ENCODE measurements around the gene ZNF574.

Gene ZNF574

DNA sequence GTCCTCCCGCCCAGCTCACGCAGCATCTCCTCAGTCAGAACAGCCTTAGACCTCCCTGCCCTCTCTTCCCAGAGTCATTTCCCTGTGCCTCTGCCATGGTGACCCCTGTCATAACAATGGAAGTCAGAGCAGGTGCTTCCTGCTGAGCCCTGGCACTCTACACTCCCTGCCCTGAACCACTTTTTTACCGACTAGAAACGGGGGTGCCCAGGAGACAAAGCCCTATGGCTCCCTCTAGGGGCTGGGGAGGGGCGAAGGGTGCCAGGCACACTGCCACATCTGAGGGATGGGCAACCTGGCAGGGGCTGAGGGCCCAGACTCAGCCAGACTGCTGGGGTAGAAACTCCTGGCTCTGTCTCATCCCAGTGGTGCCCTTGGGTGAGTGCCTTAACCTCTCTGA, 16.4 kb downstream of the ZNF574 start:
- H3K27me3 ChIP-seq (ENCODE audit: low read depth, low read length), result no peaks in the 10 kb centered on the region
- H3K4me1 ChIP-seq (ENCODE audit: low read length), result peaks cover 21% of the 10 kb centered on the region
- H2AFZ ChIP-seq (ENCODE audit: low read depth, low read length), result no peak overlapping the region
- H3K36me3 ChIP-seq (replicated peaks; ENCODE audit: low read depth, low read length), result peaks cover 55% of the 10 kb centered on the region
- 0 out of 2 replicates have a peak, but pooled peaks cover 4% of the 10 kb centered on the region for H3K79me2 ChIP-seq (ENCODE audit: low read length)
- H3K4me3 ChIP-seq (ENCODE audit: low read length), result no peak overlapping the region
- TF ChIP-seq EZH2phosphoT487 (IDR thresholded peaks at IDR 0.05; ENCODE audit: low read depth), result no peak
- TF ChIP-seq, protein P1, sequence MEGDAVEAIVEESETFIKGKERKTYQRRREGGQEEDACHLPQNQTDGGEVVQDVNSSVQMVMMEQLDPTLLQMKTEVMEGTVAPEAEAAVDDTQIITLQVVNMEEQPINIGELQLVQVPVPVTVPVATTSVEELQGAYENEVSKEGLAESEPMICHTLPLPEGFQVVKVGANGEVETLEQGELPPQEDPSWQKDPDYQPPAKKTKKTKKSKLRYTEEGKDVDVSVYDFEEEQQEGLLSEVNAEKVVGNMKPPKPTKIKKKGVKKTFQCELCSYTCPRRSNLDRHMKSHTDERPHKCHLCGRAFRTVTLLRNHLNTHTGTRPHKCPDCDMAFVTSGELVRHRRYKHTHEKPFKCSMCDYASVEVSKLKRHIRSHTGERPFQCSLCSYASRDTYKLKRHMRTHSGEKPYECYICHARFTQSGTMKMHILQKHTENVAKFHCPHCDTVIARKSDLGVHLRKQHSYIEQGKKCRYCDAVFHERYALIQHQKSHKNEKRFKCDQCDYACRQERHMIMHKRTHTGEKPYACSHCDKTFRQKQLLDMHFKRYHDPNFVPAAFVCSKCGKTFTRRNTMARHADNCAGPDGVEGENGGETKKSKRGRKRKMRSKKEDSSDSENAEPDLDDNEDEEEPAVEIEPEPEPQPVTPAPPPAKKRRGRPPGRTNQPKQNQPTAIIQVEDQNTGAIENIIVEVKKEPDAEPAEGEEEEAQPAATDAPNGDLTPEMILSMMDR (IDR thresholded peaks at IDR 0.05; ENCODE audit: low read depth, low read length), result peak; percentile 65
- H3K27ac ChIP-seq (ENCODE audit: low read length), result no peak overlapping the region
- H3K9ac ChIP-seq (ENCODE audit: low read length), result no peak overlapping the region
- H4K20me1 ChIP-seq (ENCODE audit: insufficient read depth, low read length), result peaks cover 58% of the 10 kb centered on the region
- H3K4me2 ChIP-seq (ENCODE audit: low read length), result no peak overlapping the region
- H3K9me3 ChIP-seq (ENCODE audit: insufficient read depth, low read length), result no peaks in the 10 kb centered on the region

DNA sequence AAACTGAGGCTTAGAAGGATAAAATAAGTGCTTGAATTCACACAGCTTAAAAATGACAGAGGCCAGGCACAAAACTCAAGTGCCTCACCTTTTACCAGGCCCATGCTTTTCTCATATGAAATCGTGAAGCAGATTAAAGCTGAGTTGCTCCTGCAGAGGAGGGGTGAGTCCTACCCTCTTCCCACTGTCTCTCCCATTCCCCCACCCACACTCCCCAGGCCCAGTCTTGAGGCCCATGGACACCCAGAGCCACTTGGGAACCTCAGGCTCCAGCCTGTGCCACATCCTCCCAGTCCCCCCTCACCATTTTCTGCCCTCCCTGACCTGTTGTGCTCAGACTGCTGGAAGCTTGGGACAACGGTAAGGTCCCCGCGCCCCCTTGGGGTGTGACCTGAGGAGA, 17.5 kb downstream of the ZNF574 start:
- Histone ChIP-seq H4K20me1 (ENCODE audit: insufficient read depth, low read length) (peaks cover 50% of the 10 kb centered on the region), H3K9me3 (ENCODE audit: insufficient read depth, low read length) (no peaks in the 10 kb centered on the region), H3K9ac (ENCODE audit: low read length) (no peak overlapping the region), H3K79me2 (ENCODE audit: low read length) (0 out of 2 replicates have a peak, but pooled peaks cover 4% of the 10 kb centered on the region), H3K36me3 (replicated peaks; ENCODE audit: low read depth, low read length) (peaks cover 65% of the 10 kb centered on the region), H3K4me3 (ENCODE audit: low read length) (no peak overlapping the region), H2AFZ (ENCODE audit: low read depth, low read length) (no peak overlapping the region), H3K4me2 (ENCODE audit: low read length) (no peak overlapping the region), H3K27ac (ENCODE audit: low read length) (no peak overlapping the region), H3K27me3 (ENCODE audit: low read depth, low read length) (no peaks in the 10 kb centered on the region), H3K4me1 (ENCODE audit: low read length) (peaks cover 10% of the 10 kb centered on the region)
- TF ChIP-seq, protein P1 (IDR thresholded peaks at IDR 0.05; ENCODE audit: low read depth, low read length), result no peak
- TF ChIP-seq EZH2phosphoT487 (IDR thresholded peaks at IDR 0.05; ENCODE audit: low read depth), result no peak

- H3K27me3 ChIP-seq (ENCODE audit: low read depth, low read length), result no peaks in the 10 kb centered on the region
- no peak for TF ChIP-seq EZH2phosphoT487 (IDR thresholded peaks at IDR 0.05; ENCODE audit: low read depth)
- TF ChIP-seq, protein P1 (IDR thresholded peaks at IDR 0.05; ENCODE audit: low read depth, low read length), result no peak
- no peak overlapping the region for H3K9ac ChIP-seq (ENCODE audit: low read length)
- H2AFZ ChIP-seq (ENCODE audit: low read depth, low read length), result no peak overlapping the region
- no peak overlapping the region for H3K27ac ChIP-seq (ENCODE audit: low read length)
- H4K20me1 ChIP-seq (ENCODE audit: insufficient read depth, low read length), result peaks cover 48% of the 10 kb centered on the region
- H3K4me3 ChIP-seq (ENCODE audit: low read length), result no peak overlapping the region
- H3K4me2 ChIP-seq (ENCODE audit: low read length), result no peak overlapping the region
- no peaks in the 10 kb centered on the region for H3K9me3 ChIP-seq (ENCODE audit: insufficient read depth, low read length)
- H3K4me1 ChIP-seq (ENCODE audit: low read length), result peaks cover 6% of the 10 kb centered on the region
- H3K79me2 ChIP-seq (ENCODE audit: low read length), result 0 out of 2 replicates have a peak, but pooled peaks cover 4% of the 10 kb centered on the region
- H3K36me3 ChIP-seq (replicated peaks; ENCODE audit: low read depth, low read length), result peaks cover 69% of the 10 kb centered on the region
Observed at GRCh38 chr19:42093926-42094325, 18.0 kb downstream of the ZNF574 start.

- Histone ChIP-seq H3K27ac (ENCODE audit: low read length) (no peak overlapping the region), H4K20me1 (ENCODE audit: insufficient read depth, low read length) (peaks cover 55% of the 10 kb centered on the region), H3K9ac (ENCODE audit: low read length) (no peak overlapping the region), H3K9me3 (ENCODE audit: insufficient read depth, low read length) (no peaks in the 10 kb centered on the region), H3K36me3 (replicated peaks; ENCODE audit: low read depth, low read length) (peaks cover 73% of the 10 kb centered on the region), H3K79me2 (ENCODE audit: low read length) (0 out of 2 replicates have a peak, but pooled peaks cover 4% of the 10 kb centered on the region), H2AFZ (ENCODE audit: low read depth, low read length) (no peak overlapping the region), H3K4me3 (ENCODE audit: low read length) (no peak overlapping the region), H3K27me3 (ENCODE audit: low read depth, low read length) (no peaks in the 10 kb centered on the region), H3K4me2 (ENCODE audit: low read length) (no peak overlapping the region), H3K4me1 (ENCODE audit: low read length) (no peaks in the 10 kb centered on the region)
- no peak for TF ChIP-seq EZH2phosphoT487 (IDR thresholded peaks at IDR 0.05; ENCODE audit: low read depth)
- TF ChIP-seq, protein P1 (IDR thresholded peaks at IDR 0.05; ENCODE audit: low read depth, low read length), result no peak
Observed at GRCh38 chr19:42095142-42095813, 19.3 kb downstream of the ZNF574 start.
